Activated naive CD4-positive, alpha-beta T cell treated with anti-CD3 and anti-CD28 coated beads, Interleukin-2, amount 50 U/mL, for 16 hours (primary cell): ENCODE measurements around the gene ATP4B.

Source experiments
- DNase-seq: peaks from one replicate; pipeline ENCODE4 v3.0.0-alpha.2; 2020

Gene ATP4B

GRCh38 chr13:113656003-113656588 lies 1.9 kb downstream of the ATP4B start:
- no peak for DNase-seq

GRCh38 chr13:113655346-113656002 lies 2.5 kb downstream of the ATP4B start:
- no peak for DNase-seq

DNA sequence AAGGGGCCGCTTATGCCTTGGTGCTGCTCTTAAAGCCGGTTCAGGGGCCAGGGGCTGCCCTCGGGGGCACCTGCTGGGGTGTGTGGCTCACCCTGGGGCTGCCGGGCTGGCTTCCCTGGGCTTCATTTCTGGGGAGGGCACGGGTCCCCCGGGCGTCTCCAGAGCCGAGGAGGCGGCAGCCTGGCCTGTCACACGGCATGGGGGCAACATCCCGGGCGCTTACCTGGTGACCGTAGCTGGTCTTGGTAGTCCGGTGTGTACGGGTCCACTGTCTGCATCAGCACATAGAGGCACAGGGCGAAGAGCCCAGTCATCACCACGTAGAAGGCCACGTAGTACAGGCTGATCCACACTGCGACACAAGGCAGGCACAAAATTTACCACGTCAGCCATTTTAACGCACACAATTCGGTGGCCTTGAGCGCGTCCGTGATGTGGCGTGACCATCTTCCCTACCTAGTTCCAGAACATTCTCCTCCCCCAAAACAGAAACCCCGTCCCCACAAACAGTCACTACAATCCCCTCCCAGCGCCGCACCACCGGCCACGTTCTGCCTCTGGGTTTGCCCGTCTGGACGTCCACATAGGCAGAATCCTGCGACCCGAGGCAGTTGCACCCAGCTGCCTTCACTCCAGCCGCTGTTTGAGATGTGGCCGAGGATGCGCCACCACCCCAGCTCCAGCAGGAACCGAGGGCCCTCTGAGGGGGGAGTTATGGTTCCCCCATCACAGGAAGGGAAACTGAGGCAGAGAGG lies 3.2 kb downstream of the ATP4B start:
- DNase-seq, result no peak

DNA sequence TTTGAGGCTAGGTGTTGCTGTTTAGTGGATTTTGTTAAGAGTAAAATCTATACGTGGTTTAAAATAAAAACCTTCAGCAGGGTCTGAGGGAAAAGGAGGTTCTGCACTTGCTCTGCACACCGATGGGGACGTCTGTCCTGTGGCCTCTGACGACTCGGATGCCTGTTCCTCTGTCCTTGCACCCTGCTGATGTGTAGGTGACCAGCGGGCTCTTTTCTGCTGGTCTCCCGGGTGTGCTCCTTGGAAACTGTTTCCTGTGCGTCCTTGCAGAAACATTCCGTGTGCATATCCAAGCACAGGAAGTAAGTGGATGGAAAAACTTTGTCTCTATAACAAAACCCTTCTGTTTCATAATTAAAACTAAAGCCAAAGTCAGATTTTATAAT lies 3.8 kb downstream of the ATP4B start:
- no peak for DNase-seq

GRCh38 chr13:113653264-113654174 lies 4.5 kb downstream of the ATP4B start:
- no peak for DNase-seq

DNA sequence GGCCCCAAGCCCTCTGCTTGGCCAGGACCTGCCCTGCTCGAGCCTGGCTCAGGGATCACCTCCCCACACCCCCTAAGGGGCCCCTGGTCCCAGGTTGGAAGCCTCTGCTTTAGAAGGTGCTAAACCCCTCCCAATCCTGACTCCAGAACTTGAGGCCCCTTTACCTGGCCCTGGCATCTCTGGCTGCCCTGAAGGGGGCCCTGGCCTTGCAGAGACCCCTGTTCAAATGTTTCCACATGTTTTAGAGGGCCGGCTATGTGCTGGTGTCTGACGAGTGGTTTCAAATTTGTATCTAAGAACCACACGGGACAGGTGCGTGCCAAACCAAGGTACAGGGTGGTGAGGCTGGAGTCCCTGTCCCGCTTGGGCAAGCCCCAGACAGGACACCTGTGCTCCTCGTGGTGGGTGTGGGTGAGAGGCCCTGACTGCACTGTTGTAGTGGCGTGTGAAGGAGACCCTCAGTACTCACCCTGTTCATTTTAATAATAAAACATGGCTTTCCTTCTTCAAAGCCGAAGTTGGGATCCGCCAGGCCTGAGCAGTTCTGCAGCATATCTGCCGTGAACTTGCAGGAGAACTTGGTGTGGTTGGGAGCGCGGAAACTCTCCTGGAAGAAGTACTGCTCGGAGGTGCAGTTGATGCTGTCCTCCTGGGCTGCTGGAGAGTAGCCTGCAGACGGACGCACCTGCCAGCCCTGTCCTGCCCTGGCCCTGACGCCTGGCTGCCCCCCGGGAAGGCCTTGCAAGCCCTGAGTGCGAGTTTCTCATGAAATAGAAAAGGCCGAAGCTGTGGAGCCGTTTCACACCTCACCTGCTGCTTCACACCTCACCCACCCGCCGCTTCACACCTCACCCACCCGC lies 5.4 kb downstream of the ATP4B start:
- no peak for DNase-seq

DNA sequence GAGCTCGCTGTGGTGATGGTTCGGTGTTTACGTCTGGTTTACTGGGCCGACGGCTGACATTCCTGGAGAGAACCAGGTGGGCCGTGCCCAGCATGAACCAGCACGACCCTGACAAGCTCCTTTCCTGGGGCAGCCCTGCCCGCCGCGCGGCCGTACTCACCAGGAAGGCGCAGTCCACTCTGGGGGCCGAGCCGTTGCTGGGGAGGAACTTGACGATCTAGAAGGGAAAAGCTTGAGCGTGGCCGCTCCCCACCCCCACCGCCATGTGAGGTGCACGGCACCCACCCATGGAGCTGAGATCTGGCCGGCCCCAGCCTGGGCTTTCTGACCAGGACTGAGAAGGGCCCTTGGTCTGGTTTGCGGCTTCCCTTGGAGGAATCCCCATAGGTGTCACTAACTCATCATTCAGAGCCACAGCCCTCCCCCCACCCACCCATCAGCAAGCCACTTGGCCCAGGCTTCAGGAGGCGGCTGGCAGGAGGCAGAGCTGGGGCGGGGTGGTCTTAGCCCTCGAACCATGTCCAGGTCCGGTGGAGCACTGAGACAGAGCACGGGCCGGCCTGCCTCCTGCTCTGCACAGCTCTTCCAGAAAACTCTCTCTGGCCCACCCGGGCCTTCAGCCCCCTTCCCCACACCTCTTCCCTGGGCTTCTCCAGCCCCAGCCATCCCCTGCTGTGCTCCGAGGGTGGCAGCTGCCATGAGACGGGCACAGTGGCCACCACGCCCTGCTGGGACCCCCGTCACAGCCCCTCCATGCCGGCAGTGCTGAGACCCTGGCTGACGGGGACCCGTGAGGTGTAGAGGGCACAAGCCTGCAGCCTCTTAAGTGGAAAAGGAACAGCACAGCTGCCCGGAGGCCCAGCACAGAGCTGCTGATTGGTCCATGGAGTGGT lies 6.2 kb downstream of the ATP4B start:
- DNase-seq, result no peak

- DNase-seq, result no peak
These were observed 7.3 kb downstream of the ATP4B start for GRCh38 chr13:113650731-113651148.

- no peak for DNase-seq
These were observed 7.7 kb downstream of the ATP4B start for GRCh38 chr13:113650275-113650674.

DNA sequence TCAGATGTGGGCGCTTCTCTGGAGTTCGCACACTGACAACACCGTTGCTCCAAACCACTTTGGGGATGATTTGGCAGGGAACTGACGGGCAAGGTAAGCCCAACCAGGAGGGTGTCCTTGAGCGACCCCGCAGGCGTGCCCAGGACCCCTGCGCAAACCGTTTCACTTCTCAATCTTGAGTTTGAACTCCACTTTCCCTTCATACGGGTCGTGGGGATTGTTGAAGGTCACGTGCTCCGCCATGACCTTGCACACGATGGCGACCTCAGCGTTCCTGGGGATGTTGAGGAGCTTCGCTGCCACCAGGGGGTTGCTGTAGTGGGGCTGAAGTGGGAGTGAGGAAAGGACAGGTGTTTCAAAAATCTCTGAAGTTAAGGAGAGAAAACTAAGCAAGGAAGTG lies 8.8 kb downstream of the ATP4B start:
- no peak for DNase-seq

DNA sequence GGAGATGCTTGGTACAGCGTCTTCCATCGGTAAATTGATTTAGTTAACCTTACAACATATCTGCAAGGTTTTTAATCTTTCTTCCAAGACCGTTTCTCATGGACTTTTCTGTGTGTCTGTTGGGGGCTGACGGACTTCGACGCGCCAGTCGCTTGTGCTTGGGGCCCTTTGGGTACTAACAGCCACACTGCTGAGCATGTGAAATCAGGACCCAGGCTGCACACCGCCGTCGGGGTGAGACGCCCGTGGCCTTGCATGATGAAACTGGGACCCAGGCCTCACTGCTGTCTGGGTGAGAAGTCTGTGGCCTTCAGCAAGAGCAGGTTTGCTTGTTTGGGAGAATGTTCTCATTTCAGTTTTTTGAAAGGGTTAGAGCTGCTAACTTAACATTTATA lies 9.8 kb downstream of the ATP4B start:
- no peak for DNase-seq

DNA sequence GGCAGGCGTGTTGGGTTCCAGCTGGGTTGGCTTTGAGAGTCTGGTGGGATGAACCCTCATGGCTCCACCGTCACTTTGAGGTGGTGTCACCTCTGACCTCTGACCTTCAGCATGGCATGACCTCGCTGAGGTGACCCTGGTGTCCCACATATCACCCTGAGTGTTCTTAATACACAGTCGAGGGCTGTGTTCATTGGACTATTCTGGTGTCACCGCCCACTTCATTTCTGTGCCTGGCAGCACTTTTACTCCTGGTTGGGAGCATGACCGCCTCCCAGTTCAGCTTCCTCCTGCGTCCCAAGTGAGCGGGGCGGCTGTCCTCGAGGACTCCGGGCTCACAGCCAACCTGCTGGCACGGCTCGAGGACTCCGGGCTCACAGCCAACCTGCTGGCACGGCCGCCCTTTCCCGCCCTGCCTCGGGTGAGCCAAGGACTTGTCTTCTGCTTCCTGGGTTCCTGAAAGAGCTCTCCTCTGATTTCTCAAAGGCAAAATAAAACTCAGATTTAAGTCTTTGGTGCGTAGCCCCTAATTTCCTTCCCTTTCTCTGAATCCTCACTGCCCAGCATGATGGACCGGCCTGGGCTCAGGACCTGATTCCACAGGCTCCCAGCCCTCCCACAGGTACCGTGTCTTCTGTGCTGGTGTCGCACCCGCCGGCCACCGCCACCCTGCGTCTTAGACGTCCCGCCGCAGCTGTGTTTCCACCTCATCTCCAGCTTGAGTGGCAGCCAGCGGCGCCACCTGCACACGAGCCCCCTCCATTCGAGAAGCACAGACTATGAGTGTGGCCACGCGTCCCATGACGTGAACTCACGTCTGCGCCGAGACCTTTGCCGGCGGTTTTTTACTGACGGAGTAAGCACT lies 10.4 kb downstream of the ATP4B start:
- DNase-seq, result no peak

DNA sequence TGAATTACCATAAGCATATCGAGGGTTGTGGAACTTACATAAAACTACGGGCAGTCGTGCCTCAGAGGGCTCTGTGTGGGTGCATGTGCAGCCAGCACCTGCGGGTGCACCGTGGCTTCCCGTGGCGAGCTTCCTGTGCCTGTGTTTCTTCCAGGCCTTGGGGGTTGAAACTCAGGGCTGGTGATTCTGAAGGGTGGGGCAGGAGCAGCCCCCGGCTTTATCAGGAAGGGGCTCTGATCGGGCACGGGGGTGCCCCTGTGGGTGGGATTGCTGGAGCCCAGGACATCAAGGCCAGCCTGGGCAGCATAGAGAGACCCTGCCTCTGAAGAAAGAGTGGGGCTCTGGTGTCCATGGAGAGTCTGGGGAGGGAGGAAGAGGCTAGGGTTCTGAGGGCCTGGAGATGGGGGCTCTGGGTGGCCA lies 11.1 kb downstream of the ATP4B start:
- DNase-seq, result no peak

GRCh38 chr13:113646376-113646775 lies 11.6 kb downstream of the ATP4B start:
- DNase-seq, result no peak

DNA sequence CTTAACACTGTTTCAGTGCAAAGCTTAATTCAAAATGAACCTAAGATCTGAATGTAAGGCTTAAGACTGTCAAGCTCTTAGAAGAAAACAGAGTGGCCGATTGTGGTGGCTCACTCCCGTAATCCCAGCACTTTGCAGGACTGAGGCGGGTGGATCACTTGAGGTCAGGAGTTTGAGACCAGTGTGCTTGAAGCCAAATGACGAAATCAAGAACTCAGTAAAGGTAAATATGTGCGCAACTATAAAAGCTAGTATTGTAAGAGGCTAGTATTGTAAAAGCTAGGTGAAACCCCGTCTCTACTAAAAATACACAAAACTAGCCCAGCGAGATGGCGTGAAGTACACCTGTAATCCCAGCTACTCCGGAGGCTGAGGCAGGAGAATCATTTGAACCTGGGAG lies 12.7 kb downstream of the ATP4B start:
- no peak for DNase-seq

- DNase-seq, result no peak
These were observed 13.2 kb downstream of the ATP4B start for GRCh38 chr13:113644800-113645199.

- DNase-seq, result no peak
These were observed 14.4 kb downstream of the ATP4B start for GRCh38 chr13:113643593-113643992.

GRCh38 chr13:113642563-113642962 lies 15.4 kb downstream of the ATP4B start:
- no peak for DNase-seq

- no peak for DNase-seq
These were observed 16.6 kb downstream of the ATP4B start for GRCh38 chr13:113641426-113641825.

- DNase-seq, result no peak
These were observed 18.3 kb downstream of the ATP4B start for GRCh38 chr13:113639616-113640262.
